NOMO-1 treated with DMSO at 0.1 percent for 48 hours (cell line): Measurements from ENCODE around the gene FOXB2.
"Not testable (repeated sequence)": the region's sequence is repeated elsewhere in the genome, so short reads cannot be mapped to it uniquely, and the experiment has no call there.

Experiments
- DNase-seq: peaks from one replicate; lab custom pipeline; 2025; ENCODE audit not compliant: unreplicated experiment; lab: John Stamatoyannopoulos, UW

FOXB2 gene

DNA sequence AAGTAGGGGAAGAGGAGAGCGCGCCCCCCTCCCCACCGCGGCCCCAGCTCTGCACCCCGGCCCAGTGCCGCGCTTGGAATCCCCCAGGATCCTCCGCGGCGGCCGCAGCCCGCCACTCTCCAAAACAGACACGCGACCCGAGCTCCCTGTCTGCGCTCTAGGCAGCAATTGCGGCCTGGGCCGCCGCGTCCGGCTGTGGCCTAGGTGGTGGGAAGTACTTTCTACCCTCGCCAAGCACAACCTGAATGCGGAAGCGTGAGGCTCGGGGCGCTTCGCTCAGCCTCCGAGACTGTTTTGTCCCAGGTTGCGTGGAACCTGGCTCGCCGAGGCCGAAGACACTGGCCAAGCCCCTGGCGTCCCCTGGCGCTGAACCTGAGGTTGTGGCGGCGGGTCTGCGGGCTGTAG lies 3.3 kb upstream of the FOXB2 start:
- DNase-seq, result no peak

DNA sequence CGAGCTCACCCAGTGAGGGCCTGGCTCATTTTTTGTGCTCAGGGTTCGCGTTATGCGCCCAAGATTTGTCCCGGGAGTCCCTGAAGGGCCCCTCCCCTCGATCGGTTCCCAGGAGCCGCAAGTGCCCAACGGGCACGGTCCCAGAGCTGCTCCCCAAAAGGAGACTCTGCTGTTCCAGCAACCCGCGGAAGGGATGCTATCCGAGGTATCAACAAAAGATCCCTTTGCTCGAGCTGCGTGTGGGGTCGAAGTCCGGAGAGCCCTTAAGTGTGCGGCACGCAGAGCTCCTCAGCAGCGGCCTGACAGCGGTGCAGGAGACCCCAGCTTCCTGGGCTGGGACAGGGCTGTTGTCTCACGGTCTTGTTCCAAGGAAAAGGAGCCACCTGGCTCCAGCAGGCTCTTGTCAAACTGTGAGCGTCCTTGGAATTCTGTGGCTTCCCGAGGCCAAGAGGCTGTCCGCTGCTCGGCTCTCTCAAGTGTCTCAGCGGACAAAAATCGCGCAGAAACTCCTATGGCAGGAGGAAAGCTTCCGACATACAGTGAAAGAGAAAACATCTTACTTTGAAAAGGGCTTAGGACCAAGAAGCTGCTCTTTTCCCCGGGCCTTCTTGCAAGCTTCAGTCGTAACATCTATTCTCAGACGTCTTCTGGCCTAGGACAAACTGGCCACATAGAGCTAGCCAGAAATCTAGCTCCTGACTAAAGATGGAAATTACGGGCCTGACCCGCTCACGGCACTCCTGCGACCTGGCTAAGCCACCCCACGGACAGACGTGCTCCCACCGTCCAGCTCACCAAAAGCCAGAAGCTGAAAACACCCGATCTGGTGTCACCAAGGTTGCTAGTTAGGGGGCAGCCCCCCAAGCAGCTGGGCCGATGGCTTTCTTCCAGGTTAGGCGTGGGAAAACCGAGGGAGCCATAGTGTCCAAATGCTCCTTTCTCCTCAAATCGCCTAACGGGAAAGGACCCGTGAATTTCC lies 2.6 kb upstream of the FOXB2 start:
- no peak for DNase-seq

DNA sequence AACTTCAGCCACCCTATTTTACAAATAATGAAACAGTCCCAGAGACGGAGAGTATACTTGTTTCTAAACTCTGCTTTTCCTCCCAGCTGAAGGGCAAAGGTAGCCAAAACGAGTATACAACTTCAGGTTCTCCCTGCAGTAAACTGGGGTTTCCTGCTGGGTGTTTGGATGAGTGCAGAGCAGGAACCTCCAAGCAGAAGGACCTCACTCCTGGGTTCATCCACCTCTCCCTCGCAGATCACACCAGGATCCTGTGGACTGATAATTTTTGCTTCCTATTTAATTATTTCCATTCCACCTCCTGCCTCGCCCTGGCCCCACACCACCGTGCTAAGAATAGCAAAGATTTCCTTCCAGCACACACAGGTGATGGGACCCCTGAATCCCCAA lies 2.0 kb upstream of the FOXB2 start:
- no peak for DNase-seq

DNA sequence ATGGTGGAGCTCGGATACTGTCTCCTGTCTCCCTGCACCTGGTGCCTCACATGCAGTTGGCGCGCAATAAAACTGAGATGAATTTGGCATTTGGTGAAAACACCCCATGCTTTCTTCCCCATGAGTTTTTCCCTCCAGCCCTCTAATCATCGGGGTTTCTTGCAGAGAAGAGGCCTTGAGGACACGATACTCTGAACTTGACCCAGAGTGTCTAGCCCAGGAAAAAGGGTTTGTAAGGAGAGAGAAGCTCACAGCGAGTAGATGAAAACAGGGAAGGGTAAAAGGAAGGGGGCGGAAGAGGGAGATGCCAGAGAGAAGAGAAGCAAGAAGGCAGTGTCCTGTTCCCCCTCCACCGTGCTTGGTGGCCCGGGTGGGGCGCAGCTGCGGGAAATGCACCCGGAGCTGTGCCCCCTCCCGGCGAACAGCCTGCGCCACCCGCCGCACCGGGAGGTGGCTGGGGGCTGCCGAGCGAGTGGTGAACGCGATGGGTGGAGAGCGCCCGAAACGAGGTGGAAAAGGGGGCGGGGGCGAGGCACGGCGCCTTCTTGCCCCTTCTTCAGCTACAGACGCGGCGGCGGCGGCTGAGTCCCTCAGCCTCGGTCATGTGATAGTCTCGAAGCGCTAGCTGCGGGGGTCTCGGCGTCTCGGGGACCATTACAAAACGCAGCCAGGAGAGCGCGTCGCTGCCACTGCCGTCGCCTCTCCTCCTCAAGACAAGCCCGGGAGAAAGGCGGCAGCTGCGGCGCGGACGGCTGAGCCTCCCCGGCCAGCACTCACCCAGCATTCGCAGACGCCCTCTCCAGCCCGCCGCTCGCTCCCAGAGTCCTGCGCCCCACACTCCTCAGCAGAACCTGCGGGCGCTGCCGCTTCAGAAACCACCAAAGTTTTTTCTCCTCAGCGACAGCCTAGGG lies 1.1 kb upstream of the FOXB2 start:
- DNase-seq, result no peak

DNA sequence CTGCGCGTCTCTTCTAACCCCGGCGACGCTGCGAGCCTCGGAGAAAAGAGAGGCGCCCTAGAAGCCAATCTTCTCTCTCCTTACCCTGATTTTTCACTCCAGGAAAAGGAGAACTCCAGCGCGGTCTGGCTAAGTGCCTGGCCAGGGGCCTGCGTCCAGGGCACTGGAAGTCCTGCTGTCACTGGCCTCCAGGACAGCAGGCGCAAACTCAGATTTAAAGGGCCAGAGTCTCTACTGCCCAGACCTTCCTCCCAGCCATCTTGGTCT lies 553 bp upstream of the FOXB2 start:
- DNase-seq, result no peak

DNA sequence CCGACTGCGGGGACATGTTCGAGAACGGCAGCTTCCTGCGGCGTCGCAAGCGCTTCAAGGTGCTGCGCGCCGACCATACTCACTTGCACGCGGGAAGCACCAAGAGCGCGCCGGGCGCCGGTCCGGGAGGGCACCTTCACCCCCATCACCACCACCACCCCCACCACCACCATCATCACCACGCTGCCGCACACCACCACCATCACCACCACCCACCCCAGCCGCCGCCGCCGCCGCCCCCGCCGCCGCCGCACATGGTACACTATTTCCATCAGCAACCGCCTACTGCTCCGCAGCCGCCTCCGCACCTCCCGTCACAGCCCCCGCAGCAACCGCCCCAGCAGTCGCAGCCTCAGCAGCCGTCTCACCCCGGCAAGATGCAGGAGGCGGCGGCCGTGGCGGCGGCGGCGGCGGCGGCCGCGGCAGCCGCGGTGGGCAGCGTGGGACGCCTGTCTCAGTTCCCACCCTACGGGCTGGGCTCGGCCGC lies 514 bp downstream of the FOXB2 start:
- DNase-seq, result no peak

DNA sequence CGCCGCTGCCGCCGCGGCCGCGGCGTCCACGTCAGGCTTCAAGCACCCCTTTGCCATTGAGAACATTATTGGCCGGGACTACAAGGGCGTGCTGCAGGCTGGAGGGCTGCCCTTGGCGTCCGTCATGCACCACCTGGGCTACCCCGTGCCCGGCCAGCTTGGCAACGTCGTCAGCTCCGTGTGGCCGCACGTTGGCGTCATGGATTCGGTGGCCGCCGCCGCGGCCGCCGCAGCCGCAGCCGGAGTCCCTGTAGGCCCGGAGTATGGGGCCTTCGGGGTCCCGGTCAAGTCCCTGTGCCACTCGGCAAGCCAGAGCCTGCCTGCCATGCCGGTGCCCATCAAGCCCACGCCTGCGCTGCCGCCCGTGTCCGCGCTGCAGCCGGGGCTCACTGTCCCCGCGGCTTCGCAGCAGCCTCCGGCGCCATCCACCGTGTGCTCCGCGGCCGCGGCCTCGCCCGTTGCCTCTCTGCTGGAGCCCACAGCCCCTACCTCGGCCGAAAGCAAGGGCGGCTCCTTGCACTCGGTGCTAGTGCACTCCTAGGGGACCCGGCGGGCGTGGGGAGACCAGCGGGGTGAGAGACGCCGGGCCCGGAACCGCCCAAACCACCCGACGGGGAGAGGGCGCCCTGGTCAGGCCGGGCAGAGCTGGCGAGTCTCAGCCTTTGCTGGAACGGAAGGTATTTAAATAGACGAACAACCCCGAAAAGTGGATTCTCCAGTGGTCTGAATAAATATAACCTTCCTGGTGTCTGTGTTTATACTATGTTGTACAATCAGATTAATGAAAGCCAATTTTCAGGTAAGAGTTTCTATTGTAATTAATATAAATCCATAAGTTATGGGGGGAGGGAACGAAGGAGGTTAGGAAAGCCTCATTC lies 1.2 kb downstream of the FOXB2 start:
- DNase-seq, result no peak

DNA sequence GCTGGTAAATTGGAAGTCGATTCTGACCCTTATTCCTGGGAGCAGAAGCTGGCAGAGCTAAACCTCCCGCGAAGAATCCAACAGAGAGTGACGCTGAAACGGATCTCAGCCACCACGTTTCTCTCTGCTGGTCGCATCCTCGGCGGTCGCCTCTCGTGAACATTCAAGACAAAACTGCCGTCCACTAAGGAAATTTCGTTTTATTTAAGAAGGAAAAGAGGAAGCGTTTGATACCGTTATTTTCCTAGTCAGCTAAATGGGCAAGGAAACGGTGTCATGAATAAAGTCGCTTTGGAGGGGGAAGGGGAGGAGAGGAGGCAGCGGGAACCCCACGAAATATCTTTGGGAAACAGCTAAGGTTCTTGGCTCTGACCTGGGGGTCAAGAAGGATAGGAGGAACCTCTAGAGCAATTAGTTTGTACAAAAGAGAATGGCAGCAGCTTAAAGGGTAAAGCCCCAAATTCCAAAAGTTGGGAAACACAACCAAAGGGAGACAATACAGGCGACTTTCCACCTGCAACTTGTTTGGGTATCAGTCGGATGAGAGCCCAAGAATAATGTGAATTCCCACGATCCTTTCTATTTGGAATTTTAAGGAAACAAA lies 1.9 kb downstream of the FOXB2 start:
- no peak for DNase-seq

DNA sequence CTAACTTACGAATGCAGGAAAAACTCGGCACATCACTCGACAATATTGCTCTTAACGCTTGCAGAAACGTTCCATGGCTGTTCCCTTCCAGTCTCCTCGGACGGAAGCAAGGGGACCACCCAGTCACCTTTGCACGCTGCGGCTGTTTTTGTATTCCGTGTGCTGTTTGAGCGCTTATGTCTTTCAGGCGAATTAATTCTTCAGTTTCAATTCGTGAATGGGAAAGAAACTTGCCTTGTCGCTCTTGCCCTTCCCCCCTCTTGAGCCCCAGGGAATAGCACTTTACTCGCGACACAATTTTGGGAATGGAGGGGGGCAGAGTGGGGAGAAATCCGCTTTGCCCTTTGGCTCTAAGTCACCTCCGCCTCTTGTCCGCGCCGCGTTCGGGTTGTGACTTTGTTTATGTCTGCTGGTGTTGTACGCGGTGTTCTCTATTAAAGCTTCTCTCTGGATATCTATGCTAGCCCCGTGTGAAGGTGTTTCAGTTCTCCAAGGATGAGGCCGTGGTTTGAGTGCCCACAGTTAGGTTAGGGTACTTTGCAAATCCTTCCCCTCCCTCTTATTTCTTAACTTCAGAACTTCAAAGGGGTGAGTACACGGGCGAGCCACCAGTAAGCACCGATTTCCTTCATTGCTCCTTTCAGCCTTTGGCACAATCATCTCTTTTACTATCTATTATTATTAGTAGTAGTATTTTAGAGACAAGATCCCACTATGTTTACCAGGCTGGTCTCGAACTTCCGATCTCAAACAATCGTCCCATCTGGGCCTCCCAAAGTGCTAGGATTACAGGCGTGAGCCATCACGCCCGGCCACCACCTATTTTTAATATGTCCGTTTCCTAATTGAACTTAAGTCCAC lies 2.7 kb downstream of the FOXB2 start:
- DNase-seq, result no peak

DNA sequence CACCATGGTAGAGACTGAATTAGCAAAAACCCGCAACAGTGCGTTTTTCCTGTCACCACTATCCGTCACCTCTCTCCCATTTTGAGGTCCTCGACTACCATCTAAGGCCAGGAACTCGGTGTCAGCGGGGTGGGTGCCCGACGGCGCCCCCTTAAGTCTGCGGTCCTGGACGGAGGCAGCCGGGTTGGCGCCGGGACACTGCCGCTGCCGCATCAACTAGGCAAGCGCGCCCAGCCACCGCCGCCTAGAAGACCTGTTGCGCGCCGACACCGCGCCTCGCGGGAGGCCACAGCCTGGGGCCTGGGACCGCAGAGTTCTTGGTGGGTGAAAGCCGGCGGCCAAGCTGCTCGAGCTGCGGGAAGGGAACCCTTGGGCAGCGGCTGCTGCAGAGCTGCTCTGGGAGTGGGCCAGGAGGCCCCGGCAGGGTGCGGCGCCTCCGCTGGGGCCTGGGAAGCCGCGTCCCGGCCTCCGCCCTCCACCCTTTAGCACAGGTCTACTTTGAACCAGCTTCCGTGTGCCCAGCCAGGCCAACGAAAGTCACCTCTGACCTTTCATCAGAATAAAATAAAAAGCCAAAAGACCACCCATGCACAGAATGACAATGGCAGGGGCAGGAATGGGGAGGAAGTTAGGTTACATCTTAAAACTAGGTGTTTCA lies 3.5 kb downstream of the FOXB2 start:
- DNase-seq, result no peak

DNA sequence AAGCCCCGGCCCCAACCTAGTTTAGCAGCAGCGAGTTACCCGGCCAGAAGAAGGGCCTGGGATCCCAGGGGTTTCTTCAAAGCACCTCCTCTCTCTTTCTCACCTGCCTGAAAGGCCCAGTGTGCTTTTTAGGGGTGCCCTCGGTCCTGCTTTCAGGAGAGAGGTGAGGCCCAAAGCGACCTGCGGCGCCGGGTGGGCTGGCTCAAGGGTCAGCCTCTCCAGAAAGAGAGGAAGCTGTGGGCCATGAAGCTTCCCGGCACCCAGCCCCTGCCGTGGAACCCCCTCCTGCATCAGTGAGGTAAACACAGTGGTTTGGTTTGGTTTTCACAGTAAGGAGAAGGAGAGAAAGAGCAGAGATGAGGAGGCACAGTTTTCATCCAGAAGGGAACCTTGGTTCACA lies 4.3 kb downstream of the FOXB2 start:
- no peak for DNase-seq

DNA sequence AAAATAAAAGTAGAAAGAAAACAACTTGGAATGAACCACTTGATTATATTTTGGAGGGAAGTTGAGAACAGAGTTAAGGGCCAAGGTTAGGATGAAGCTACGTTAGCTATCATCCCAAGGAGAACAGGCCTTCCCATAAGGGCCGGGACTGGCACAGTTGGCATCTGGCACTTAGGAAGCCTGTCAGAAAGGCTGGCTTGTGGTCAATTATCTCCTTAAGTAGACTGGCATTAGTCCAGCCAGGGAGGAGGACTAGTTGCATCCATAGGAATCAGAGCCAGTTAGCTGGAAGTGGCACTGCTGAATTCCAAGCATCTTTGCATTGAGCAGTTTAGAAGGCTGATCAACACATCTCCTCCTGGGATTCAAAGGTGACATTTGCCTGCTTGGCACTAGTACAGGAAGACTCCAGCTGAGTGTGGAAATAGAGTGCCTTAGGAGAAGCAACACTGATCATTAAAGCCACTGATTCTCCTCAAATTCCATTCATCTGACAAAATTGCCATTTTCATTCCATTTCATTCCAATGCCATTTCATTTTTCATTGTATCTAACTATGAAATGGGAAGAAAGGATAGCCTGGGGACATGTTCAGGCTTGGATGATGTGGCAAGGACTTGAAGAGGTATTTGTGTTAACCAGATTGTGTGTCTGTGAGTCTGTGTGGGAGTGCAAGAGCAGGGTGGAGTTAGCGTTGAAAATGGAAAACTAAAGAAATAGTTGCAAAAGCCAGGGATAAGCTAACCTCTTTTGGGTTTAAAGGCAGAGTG lies 5.5 kb downstream of the FOXB2 start:
- DNase-seq, result no peak

DNA sequence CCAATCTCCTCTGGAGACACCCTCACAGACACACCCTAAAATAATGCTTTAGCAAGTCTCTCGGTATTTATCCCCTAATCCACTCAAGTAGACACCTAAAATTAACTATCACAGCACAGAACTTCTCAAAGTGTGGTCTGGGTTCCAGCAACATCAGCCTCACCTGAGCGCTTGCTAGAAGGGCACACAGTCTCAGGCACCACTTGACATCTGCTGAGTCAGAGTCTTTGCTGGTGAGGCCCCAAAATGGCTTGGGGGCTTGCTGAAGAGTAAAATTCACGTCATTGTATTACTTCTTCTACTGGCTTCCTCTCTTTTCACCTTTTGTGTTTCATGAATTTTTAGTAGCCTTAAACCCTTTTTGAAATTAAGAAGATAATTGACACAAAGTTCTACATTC lies 9.0 kb downstream of the FOXB2 start:
- no peak for DNase-seq

DNA sequence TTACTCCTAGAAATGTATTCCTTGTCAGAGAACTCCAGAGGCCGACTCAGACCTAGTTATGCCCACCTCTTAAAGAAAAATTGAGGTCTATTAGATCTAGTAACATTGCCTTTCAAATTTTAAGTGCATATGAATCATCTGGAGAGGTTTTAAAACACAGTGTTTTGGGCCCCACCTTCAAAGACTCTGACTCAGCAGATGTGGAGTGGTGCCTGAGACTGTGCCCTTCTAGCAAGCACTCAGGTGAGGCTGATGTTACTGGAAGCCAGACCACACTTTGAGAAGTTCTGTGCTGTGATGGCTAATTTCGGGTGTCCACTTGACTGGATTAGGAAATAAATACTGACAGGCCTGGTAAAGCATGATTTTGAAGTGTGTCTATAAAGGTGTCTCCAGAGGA lies 10.6 kb downstream of the FOXB2 start:
- no peak for DNase-seq

DNA sequence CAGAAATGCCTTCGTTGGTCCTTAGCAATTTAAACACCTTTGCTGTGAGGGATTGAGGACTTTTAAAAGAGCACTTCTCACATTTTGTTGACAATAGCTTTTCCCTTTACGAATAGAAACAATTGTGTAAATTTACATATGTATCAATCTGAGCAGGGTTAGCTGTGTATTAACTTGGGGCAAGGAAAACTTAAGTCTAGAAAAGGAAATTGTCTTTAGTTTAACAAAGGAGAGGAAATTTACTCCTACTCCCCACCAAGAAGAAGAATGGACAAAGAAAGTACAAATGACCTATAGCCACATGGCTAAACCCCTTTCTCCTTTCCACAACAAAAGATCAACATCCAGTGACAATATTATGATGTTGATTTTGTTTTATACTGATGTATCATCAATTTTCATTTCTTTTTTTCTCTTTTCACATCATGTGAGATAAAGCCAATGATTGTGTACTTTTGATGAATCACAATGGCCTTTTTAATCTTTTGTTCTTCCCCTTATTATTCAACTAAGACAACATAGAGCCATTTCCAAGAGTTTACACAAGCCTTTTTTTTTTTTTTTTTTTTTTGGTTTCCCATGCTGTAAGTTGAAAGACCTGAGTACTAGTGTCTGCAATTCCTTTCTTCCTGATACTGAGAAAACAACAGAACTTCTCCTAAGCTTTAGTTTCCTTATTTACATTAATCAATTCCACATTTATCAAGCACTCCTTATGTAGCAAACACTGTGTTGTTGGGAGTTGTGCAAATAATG lies 19.0 kb downstream of the FOXB2 start:
- no peak for DNase-seq

DNA sequence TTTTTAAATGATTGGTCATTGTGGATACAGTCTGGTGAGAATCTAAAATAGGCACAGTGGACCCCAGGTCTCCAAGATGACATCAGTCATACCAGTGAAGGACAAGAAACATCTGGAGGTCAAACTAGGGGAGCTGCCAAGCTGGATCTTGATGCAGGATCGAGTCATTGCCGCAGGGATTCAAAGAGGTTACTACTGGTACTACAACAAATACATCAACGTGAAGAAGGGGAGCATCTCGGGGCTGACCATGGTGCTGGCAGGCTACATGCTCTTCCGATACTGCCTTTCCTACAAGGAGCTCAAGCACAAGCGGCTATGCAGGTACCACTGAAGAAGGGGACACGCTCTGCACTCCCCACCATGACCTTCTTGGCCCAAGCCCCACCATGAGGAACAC lies 20.9 kb downstream of the FOXB2 start:
- DNase-seq, result no peak

DNA sequence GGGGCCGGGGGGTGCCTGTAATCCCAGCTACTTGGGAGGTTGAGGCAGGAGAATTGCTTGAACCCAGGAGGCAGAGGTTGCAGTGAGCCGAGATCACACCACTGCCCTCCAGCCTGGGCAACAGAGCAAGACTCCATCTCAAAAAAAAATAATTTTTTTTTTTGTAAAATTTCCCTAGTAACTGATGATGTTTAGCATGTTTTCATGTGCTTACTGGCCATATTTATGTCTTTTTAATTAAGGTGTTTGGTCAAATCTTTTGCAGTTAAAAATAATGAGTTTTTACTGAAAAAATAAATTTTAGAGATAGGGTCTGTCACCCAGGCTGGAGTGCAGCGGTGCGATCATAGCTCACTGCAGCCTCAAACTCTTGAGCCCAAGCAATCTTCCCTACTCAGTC lies 24.3 kb downstream of the FOXB2 start:
- not testable (repeated sequence) for DNase-seq

DNA sequence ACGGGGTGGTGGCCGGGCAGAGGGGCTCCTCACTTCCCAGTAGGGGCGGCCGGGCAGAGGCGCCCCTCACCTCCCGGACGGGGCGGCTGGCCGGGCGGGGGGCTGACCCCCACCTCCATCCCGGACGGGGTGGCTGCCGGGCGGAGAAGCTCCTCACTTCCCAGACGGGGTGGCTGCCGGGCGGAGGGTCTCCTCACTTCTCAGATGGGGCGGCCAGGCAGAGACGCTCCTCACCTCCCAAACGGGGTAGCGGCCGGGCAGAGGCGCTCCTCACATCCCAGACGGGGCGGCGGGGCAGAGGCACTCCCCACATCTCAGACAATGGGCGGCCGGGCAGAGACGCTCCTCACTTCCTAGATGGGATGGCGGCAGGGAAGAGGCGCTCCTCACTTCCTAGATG lies 41.2 kb downstream of the FOXB2 start:
- not testable (repeated sequence) for DNase-seq
